GM18520 (cell line): ENCODE measurements around the gene FMO2.

Experiments used
- ATAC-seq: cut with Tn5 transposase; IDR thresholded peaks from one replicate; pipeline ENCODE4 v1.9.1; 2021; ENCODE audit not compliant: unreplicated experiment

Gene FMO2

DNA sequence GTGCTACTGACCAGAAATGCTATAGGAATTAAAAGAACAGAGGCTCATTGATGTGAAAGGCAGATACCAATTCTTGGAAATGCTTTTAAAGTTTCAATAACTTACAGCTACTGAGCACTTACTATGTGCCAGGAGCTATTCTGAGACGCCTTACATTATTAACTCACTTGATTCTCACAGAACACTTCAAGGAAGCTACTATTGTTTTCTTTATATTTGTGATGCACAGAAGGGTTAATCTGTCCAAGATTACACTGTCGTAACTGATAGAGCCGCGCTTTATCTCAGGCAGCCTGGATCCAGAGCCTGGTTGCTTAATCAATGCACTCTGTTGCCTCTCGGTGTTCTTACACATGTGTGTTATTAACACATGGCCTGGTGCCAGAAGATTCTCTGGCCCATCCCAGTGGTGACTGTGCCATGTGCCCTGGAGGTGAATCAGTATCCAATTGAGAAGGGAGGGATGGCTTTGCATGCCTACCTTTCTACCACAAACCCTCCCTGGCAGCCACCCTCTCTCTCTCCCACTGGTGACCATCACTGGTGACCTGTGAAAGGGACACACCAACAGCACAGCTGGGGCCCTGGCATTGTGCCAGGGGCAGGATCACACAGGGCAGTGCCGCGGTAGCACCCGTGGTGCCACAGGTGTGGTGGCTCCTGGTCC is 72.0 kb downstream of the FMO2 start:
- ATAC-seq: no peak

DNA sequence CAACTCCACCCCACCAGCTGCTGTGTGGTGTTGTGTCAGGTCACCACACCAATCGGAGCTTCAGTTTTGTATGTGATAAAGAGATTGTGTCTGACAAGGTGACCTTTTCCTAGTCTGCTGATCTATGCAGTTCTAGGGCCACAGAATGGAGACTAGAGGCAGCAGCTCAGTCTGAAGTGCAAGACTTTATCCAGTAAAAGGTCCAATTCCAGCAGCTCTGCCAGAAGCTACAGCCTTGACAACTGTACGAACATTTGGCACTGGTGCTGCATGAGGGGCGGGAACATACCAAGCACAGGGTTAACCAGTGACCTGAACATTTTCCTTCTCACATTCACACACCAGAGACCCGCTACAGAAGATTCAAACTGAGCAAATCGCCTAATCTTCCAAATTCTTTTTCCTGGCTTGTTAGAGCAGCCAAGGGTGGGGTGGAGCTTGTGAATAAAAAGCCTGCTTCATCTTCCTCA is 72.5 kb downstream of the FMO2 start:
- no peak for ATAC-seq

DNA sequence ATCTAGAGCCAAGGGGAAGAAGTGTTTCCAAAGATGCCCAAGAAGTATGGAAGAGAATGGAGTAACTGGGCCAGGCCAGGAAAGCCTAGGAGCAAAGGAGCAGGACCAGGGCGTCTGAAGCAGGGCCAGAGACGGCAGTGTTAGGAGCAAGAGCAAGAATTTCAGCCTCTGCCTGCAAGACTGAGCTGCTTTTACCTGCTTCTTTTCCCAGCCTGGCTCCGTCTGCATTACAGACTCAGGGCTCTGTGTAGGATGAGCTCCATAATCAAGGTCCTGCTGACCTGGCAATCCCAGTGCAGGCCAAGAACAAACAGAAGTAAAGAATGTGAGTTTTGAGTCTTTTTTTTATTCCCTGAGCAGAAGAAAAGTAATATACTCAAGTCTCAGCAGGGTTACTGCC is 73.3 kb downstream of the FMO2 start:
- no peak for ATAC-seq

DNA sequence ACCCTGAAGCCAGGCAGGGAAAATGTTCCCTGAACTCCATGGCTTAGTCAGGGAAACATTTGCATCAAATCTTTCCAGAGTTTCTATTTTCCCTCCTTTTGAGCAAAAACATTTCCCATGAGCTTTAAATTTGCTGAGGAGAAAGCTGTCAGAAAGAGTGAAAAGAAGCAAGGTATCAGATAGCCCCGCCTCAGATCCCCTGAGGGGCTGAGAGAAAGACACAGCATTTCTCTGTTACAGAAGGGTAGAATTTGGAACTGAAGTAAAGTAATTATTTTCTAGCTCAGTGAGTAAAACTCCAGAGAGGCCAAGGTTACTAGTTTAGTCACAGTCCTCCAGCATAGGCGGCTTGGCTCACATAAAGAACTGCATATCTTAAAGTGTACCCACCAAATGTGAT is 73.8 kb downstream of the FMO2 start:
- ATAC-seq: no peak
